IMR-90 (cell line): ENCODE results near the gene GNL3. TPM values are rescaled to one million over a fixed set of nuclear protein-coding genes. Genes with fewer than 3 reads are reported as not detected.

Experiments
- ATAC-seq: fragments of 200-7000 bp; cut with Tn5 transposase; 2 replicates; pipeline ENCODE4 v1.9.1; 2020; ENCODE audit warnings: low read depth, mild to moderate bottlenecking, moderate library complexity
- BruUV-seq: library from RNA; stranded (reverse); fragments of 400-500 nt; replicated peaks from 2 replicates; lab custom pipeline; 2021; lab: Mats Ljungman, UMichigan
- CTCF ChIA-PET: fragments of 300-600 bp; formaldehyde crosslinking; extraction: SDS; loops from one replicate; lab custom pipeline; 2021; ENCODE audit warnings: antibody characterized with exemption; lab: Yijun Ruan, JAX
- POLR2A ChIA-PET: fragments of 300-600 bp; sonication (Branson Sonifier 250); formaldehyde crosslinking; loops from one replicate; lab custom pipeline; 2022; ENCODE audit warnings: antibody characterized with exemption; ENCODE audit not compliant: unreplicated experiment; lab: Charles Lee
- DNase-seq: peaks from one replicate; pipeline ENCODE4 v3.0.0; 2013
- H2AFZ ChIP-seq: replicated peaks from 2 replicates; pipeline ENCODE3; 2013; ENCODE audit warnings: low read length, mild to moderate bottlenecking; ENCODE audit not compliant: poor library complexity
- H2AK5ac ChIP-seq: 2 replicates; pipeline ENCODE4 v1.6.1; 2013; ENCODE audit warnings: low read depth, low read length, inconsistent platforms
- H2AK9ac ChIP-seq: replicated peaks from 2 replicates; pipeline ENCODE3; 2013; ENCODE audit warnings: mild to moderate bottlenecking, low read depth, low read length, moderate library complexity; ENCODE audit not compliant: poor library complexity
- H2BK120ac ChIP-seq: 2 replicates; pipeline ENCODE4 v1.6.1; 2013; ENCODE audit warnings: low read depth, low read length, inconsistent platforms
- H2BK15ac ChIP-seq: 3 replicates; pipeline ENCODE4 v1.6.1; 2013; ENCODE audit warnings: low read depth, low read length, inconsistent platforms
- H2BK20ac ChIP-seq: 2 replicates; pipeline ENCODE4 v1.6.1; 2013; ENCODE audit warnings: low read depth, mild to moderate bottlenecking, inconsistent platforms, low read length, moderate library complexity
- H2BK5ac ChIP-seq: 2 replicates; pipeline ENCODE4 v1.6.1; 2013; ENCODE audit warnings: mild to moderate bottlenecking, low read depth, low read length, inconsistent platforms; ENCODE audit not compliant: poor library complexity, severe bottlenecking
- H3K14ac ChIP-seq: replicated peaks from 2 replicates; pipeline ENCODE4 v1.6.1; 2013; ENCODE audit warnings: low read depth, low read length, inconsistent platforms
- H3K18ac ChIP-seq: 2 replicates; pipeline ENCODE4 v1.6.1; 2013; ENCODE audit warnings: low read depth, low read length, control low read depth
- H3K23ac ChIP-seq: 2 replicates; pipeline ENCODE4 v1.6.1; 2013; ENCODE audit warnings: low read depth, low read length, inconsistent platforms
- H3K27ac ChIP-seq: 2 replicates; pipeline ENCODE4 v1.5.1; 2013; ENCODE audit warnings: mild to moderate bottlenecking, control low read depth, low read length; ENCODE audit not compliant: insufficient read depth
- H3K27me3 ChIP-seq: 2 replicates; pipeline ENCODE4 v1.6.1; 2013; ENCODE audit warnings: low read length; ENCODE audit not compliant: control insufficient read depth, insufficient read depth
- H3K36me3 ChIP-seq: 2 replicates; pipeline ENCODE4 v1.6.1; 2013; ENCODE audit warnings: low read length, mixed read lengths; ENCODE audit not compliant: control insufficient read depth, insufficient read depth
- H3K4ac ChIP-seq: 2 replicates; pipeline ENCODE4 v1.6.1; 2013; ENCODE audit warnings: low read depth, low read length, inconsistent platforms
- H3K4me1 ChIP-seq: 2 replicates; pipeline ENCODE4 v1.6.1; 2013; ENCODE audit warnings: low read length, mixed read lengths; ENCODE audit not compliant: control insufficient read depth, insufficient read depth
- H3K4me2 ChIP-seq: 2 replicates; pipeline ENCODE4 v1.6.1; 2013; ENCODE audit warnings: low read depth, mild to moderate bottlenecking, control low read depth, low read length, moderate library complexity
- H3K4me3 ChIP-seq: 2 replicates; pipeline ENCODE4 v1.5.1; 2013; ENCODE audit warnings: low read depth, mild to moderate bottlenecking, control low read depth, low read length, moderate library complexity; ENCODE audit not compliant: insufficient read depth
- H3K56ac ChIP-seq: 2 replicates; pipeline ENCODE4 v1.6.1; 2013; ENCODE audit warnings: low read length, inconsistent platforms; ENCODE audit not compliant: insufficient read depth; ENCODE audit errors: extremely low read depth
- H3K79me1 ChIP-seq, 2 experiments: 2 replicates each; pipeline ENCODE4 v1.6.1; 2013; ENCODE audit warnings: low read length in 2 of 2, inconsistent platforms in 1 of 2, low read depth in 1 of 2
- H3K9ac ChIP-seq: 2 replicates; pipeline ENCODE4 v1.6.1; 2013; ENCODE audit warnings: low read depth, low read length, control low read depth
- H3K9me1 ChIP-seq: 2 replicates; pipeline ENCODE4 v1.6.1; 2013; ENCODE audit warnings: low read length, inconsistent platforms; ENCODE audit not compliant: insufficient read depth
- H3K9me3 ChIP-seq: 2 replicates; pipeline ENCODE4 v1.6.1; 2013; ENCODE audit warnings: low read length; ENCODE audit not compliant: control insufficient read depth, insufficient read depth
- H4K20me1 ChIP-seq: 2 replicates; pipeline ENCODE4 v1.6.1; 2013; ENCODE audit warnings: low read length, inconsistent platforms; ENCODE audit not compliant: insufficient read depth
- H4K5ac ChIP-seq: 2 replicates; pipeline ENCODE4 v1.6.1; 2013; ENCODE audit warnings: mild to moderate bottlenecking, low read depth, low read length, control low read depth
- H4K8ac ChIP-seq, 2 experiments: 2 replicates each; pipeline ENCODE4 v1.6.1; 2013; ENCODE audit warnings: low read depth in 2 of 2, low read length in 2 of 2, control low read depth in 1 of 2, inconsistent platforms in 1 of 2
- H4K91ac ChIP-seq: 2 replicates; pipeline ENCODE4 v1.6.1; 2013; ENCODE audit warnings: low read depth, low read length, inconsistent platforms; ENCODE audit not compliant: insufficient read depth
- BHLHE40 ChIP-seq: fragments of 150-350 bp; IDR thresholded peaks from 2 replicates; pipeline ENCODE4 v1.6.1; 2016; ENCODE audit warnings: mild to moderate bottlenecking, low read depth, low read length
- CEBPB ChIP-seq: IDR thresholded peaks from 2 replicates; pipeline ENCODE4 v1.6.1; 2012; ENCODE audit warnings: low read depth, low read length, improper control_type of control experiment
- CHD1 ChIP-seq: IDR thresholded peaks from 2 replicates; pipeline ENCODE4 v1.6.1; 2012; ENCODE audit warnings: low read depth, low read length, improper control_type of control experiment
- CTCF ChIP-seq: conservative IDR thresholded peaks from 2 replicates; pipeline ENCODE4 v1.5.1; 2012; ENCODE audit warnings: mild to moderate bottlenecking, low read depth, low read length, improper control_type of control experiment
- ELK1 ChIP-seq: fragments of 150-350 bp; IDR thresholded peaks from 2 replicates; pipeline ENCODE4 v1.6.1; 2016; ENCODE audit warnings: low read depth, mild to moderate bottlenecking, low read length, moderate library complexity, borderline replicate concordance
- FOS ChIP-seq: fragments of 150-350 bp; IDR thresholded peaks from 2 replicates; pipeline ENCODE4 v1.6.1; 2016; ENCODE audit warnings: low read depth, low read length
- MAFK ChIP-seq: IDR thresholded peaks from 2 replicates; pipeline ENCODE4 v1.6.1; 2012; ENCODE audit warnings: low read depth, low read length, improper control_type of control experiment
- MAZ ChIP-seq: IDR thresholded peaks from 2 replicates; pipeline ENCODE4 v1.6.1; 2012; ENCODE audit warnings: low read depth, mild to moderate bottlenecking, low read length, improper control_type of control experiment, moderate library complexity, borderline replicate concordance
- MXI1 ChIP-seq: IDR thresholded peaks from 2 replicates; pipeline ENCODE4 v1.6.1; 2012; ENCODE audit warnings: low read depth, mild to moderate bottlenecking, low read length, moderate library complexity, borderline replicate concordance
- NFE2L2 ChIP-seq: fragments of 150-350 bp; IDR thresholded peaks from 2 replicates; pipeline ENCODE4 v1.6.1; 2016; ENCODE audit warnings: low read depth, mild to moderate bottlenecking, low read length
- POLR2A ChIP-seq: IDR thresholded peaks from 2 replicates; pipeline ENCODE4 v1.6.1; 2012; ENCODE audit warnings: mild to moderate bottlenecking, low read depth, low read length
- RAD21 ChIP-seq: IDR thresholded peaks from 2 replicates; pipeline ENCODE4 v1.6.1; 2012; ENCODE audit warnings: low read length, improper control_type of control experiment
- RCOR1 ChIP-seq: IDR thresholded peaks from 2 replicates; pipeline ENCODE4 v1.6.1; 2012; ENCODE audit warnings: mild to moderate bottlenecking, low read length, improper control_type of control experiment; ENCODE audit not compliant: insufficient replicate concordance
- RFX5 ChIP-seq: IDR thresholded peaks from 2 replicates; pipeline ENCODE4 v1.8.0; 2012; ENCODE audit warnings: low read depth, mild to moderate bottlenecking, low read length, moderate library complexity
- SMC3 ChIP-seq: fragments of 150-350 bp; IDR thresholded peaks from 2 replicates; pipeline ENCODE4 v1.6.1; 2016; ENCODE audit warnings: low read depth, mild to moderate bottlenecking, antibody characterized with exemption, low read length, moderate library complexity
- WGBS, 2 experiments: methylation state at CpG; one replicate each; pipeline versions ENCODE4 v1.1.5 to v1.1.7; 2013; ENCODE audit warnings: missing lambda C conversion rate in 2 of 2; ENCODE audit not compliant: insufficient read length in 1 of 2; ENCODE audit errors: extremely low coverage in 2 of 2; 5-methylcytosine and 5-hydroxymethylcytosine counted together
- dilution Hi-C: fragments of 300-500 bp; cut with HindIII; formaldehyde crosslinking; loops from one replicate; pipeline ENCODE4 v1.14.3; 2018; ENCODE audit warnings: low sequenced_read_pairs; ENCODE audit not compliant: unreplicated experiment
- in situ Hi-C: fragments of 300-500 bp; cut with MboI; formaldehyde crosslinking; loops from 3 replicates; pipeline ENCODE4 v1.14.3; 2019; ENCODE audit warnings: low sequenced_read_pairs, inconsistent platforms, mixed read lengths
- intact Hi-C: fragments of 100-400 bp; cut with micrococcal nuclease; formaldehyde crosslinking; loops from 2 replicates; pipeline ENCODE4 v1.10.0; 2022
- polyA plus RNA-seq, 3 experiments: library from polyadenylated mRNA; depleted of rRNA; stranded (reverse); fragments of >200 nt; gene quantifications; 2 replicates each; pipeline ENCODE4 v1.2.3, GENCODE V29; 2012; ENCODE audit warnings: low replicate concordance in 1 of 3
- total RNA-seq: library from RNA; depleted of rRNA; stranded (reverse); fragments of >200 nt; gene quantifications from 2 replicates; pipeline ENCODE4 v1.2.3, GENCODE V29; 2012
- TF ChIP-seq, protein P1 (sequence below): fragments of 150-350 bp; IDR thresholded peaks from 2 replicates; pipeline ENCODE4 v1.6.1; 2017; ENCODE audit warnings: mild to moderate bottlenecking, antibody characterized with exemption, low read length, low read depth

GNL3 gene
- total and polyA plus RNA-seq, 2 of the 4 experiments (the other 2 are of a cell fraction) = 66.0 to 90.4 TPM

GRCh38 chr3:52636673-52637072 lies 49.2 kb upstream of the GNL3 start:
- Histone ChIP-seq H3K18ac (no peak overlapping the region), H2AK9ac (no peak overlapping the region), H3K9me3 (no peaks in the 10 kb centered on the region), H3K4me2 (no peak overlapping the region), H4K91ac (no peak overlapping the region), H3K9ac (no peak overlapping the region), H3K4me1 (no peaks in the 10 kb centered on the region; the same call in 1 of the 2 replicates), H3K27me3 (no peaks in the 10 kb centered on the region), H4K20me1 (no peaks in the 10 kb centered on the region), H3K14ac (no peak overlapping the region), H3K4me3 (no peak overlapping the region), H4K5ac (no peak overlapping the region), H3K27ac (no peak overlapping the region), H3K79me1 (peaks cover 3 to 8% of the 10 kb centered on the region in 2 experiments; a peak in 2 of 4 replicates), H3K9me1 (0 out of 2 replicates have a peak, but pooled peaks cover 4% of the 10 kb centered on the region), H2BK20ac (no peak overlapping the region), H2AFZ (no peak overlapping the region), H2BK15ac (no peak overlapping the region), H3K56ac (no peak overlapping the region), H2AK5ac (no peak overlapping the region), H4K8ac (no peak overlapping the region), H2BK120ac (no peak overlapping the region), H3K4ac (no peak overlapping the region), H2BK5ac (no peak overlapping the region), H3K36me3 (peaks cover 44% of the 10 kb centered on the region), H3K23ac (no peak overlapping the region)
- DNase-seq = no peak
- dilution Hi-C loops (no loop called here), intact Hi-C loops (no loop called here), in situ Hi-C loops (no loop called here)
- WGBS, 2 experiments = no CpG with 5 or more reads among the region's 4 CpGs
- ATAC-seq = no peak
- no TSS peak for BruUV-seq
- ChIA-PET CTCF (no interaction called here), POLR2A (no interaction called here)
- TF ChIP-seq POLR2A (no peak), SMC3 (no peak), BHLHE40 (no peak), CTCF (no peak), RCOR1 (no peak), FOS (no peak), ELK1 (no peak), MAZ (no peak), RFX5 (no peak), MAFK (no peak), NFE2L2 (no peak), CEBPB (no peak), RAD21 (no peak), CHD1 (no peak), MXI1 (no peak)
- TF ChIP-seq, protein P1, sequence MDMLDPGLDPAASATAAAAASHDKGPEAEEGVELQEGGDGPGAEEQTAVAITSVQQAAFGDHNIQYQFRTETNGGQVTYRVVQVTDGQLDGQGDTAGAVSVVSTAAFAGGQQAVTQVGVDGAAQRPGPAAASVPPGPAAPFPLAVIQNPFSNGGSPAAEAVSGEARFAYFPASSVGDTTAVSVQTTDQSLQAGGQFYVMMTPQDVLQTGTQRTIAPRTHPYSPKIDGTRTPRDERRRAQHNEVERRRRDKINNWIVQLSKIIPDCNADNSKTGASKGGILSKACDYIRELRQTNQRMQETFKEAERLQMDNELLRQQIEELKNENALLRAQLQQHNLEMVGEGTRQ = no peak
